H4 (cell line): ENCODE measurements around the gene ICAM1. TPM values are rescaled to one million over a fixed set of nuclear protein-coding genes. Genes with fewer than 3 reads are reported as not detected.
A peak's percentile ranks its signal among the peaks of the same experiment; 100 is the strongest.

Source experiments
- DNase-seq: peaks from one replicate; pipeline ENCODE4 v3.0.0-alpha.2; 2015; ENCODE audit warnings: low spot score
- total RNA-seq: library from RNA; depleted of rRNA; stranded (reverse); fragments of >200 nt; shearing (Covaris generic); gene quantifications from 2 replicates; pipeline ENCODE4 v1.2.3, GENCODE V29; 2014; rRNA removed

Gene ICAM1
- total RNA-seq, 1 experiment from 2014 or later, result 0.12 TPM

- no peak for DNase-seq
Observed at GRCh38 chr19:10321874-10322835, 51.2 kb downstream of the ICAM1 start.

- DNase-seq, result no peak
Observed at GRCh38 chr19:10325732-10326131, 54.8 kb downstream of the ICAM1 start.

- no peak for DNase-seq
Observed at GRCh38 chr19:10327793-10328192, 56.9 kb downstream of the ICAM1 start.

GRCh38 chr19:10328558-10329429 is 57.9 kb downstream of the ICAM1 start:
- no peak for DNase-seq

- no peak for DNase-seq
Observed at GRCh38 chr19:10329555-10329954, 58.6 kb downstream of the ICAM1 start.

- no peak for DNase-seq
Observed at GRCh38 chr19:10332158-10332964, 61.4 kb downstream of the ICAM1 start.

- peak; percentile 96 for DNase-seq
Observed at GRCh38 chr19:10332965-10333757, 62.2 kb downstream of the ICAM1 start, which contains the start of gene RAVER1. RAVER1 (minus strand) TSS chr19:10333529; CDS start chr19:10333507, 22 bp downstream.

- DNase-seq, result peak; percentile 37
Observed at GRCh38 chr19:10333758-10334587, 63.1 kb downstream of the ICAM1 start.

- DNase-seq, result peak; percentile 91
Observed at GRCh38 chr19:10334588-10335351, 63.9 kb downstream of the ICAM1 start.

GRCh38 chr19:10335352-10335985 is 64.5 kb downstream of the ICAM1 start:
- no peak for DNase-seq

Other genes with a start within 250 kb of the ICAM1 start
- gene SHFL, start 184.8 kb upstream of the ICAM1 start, total RNA-seq, result 20.7 and 25.6 TPM in 2 replicates
- 0.27 TPM in 1 of 2 replicates, not detected in the other for gene ANGPTL6, start 168.4 kb upstream of the ICAM1 start, total RNA-seq
- 20.1 and 26.1 TPM in 2 replicates for gene PPAN, start 164.8 kb upstream of the ICAM1 start, total RNA-seq
- 0.79 and 0.92 TPM in 2 replicates for gene P2RY11, start 159.4 kb upstream of the ICAM1 start, total RNA-seq
- gene EIF3G, start 151.2 kb upstream of the ICAM1 start, total RNA-seq, result 299 and 319 TPM in 2 replicates
- 56.5 and 102 TPM in 2 replicates for gene DNMT1, start 76.2 kb upstream of the ICAM1 start, total RNA-seq
- gene S1PR2, start 39.8 kb upstream of the ICAM1 start, total RNA-seq, result 1.7 and 3.0 TPM in 2 replicates
- gene MRPL4, start 18.9 kb upstream of the ICAM1 start, total RNA-seq, result 54.6 and 59.5 TPM in 2 replicates
- 0.15 TPM in 1 of 2 replicates, not detected in the other for gene ICAM4, start 15.8 kb downstream of the ICAM1 start, total RNA-seq
- gene ICAM5, start 18.8 kb downstream of the ICAM1 start, total RNA-seq, result 0.87 and 1.5 TPM in 2 replicates
- 0.18 and 1.8 TPM in 2 replicates for gene ZGLP1, start 38.7 kb downstream of the ICAM1 start, total RNA-seq
- gene FDX2, start 44.9 kb downstream of the ICAM1 start, total RNA-seq, result 23.6 and 40.0 TPM in 2 replicates
- gene RAVER1, start 62.4 kb downstream of the ICAM1 start, total RNA-seq, result 7.1 and 8.2 TPM in 2 replicates
- gene ICAM3, start 68.5 kb downstream of the ICAM1 start, total RNA-seq, result 7.3 and 11.2 TPM in 2 replicates
- 28.2 and 37.1 TPM in 2 replicates for gene TYK2, start 109.5 kb downstream of the ICAM1 start, total RNA-seq
- gene CDC37, start 132.4 kb downstream of the ICAM1 start, total RNA-seq, result 105 and 132 TPM in 2 replicates
- 1.0 and 1.1 TPM in 2 replicates for gene PDE4A, start 149.4 kb downstream of the ICAM1 start, total RNA-seq
- gene KEAP1, start 232.2 kb downstream of the ICAM1 start, total RNA-seq, result 40.9 and 43.3 TPM in 2 replicates
- 1.0 and 1.7 TPM in 2 replicates for gene S1PR5, start 246.3 kb downstream of the ICAM1 start, total RNA-seq